Measurements from ENCODE around the gene TMEM231. TPM values are rescaled to one million over a fixed set of nuclear protein-coding genes. Genes with fewer than 3 reads are reported as not detected.
"Not testable (repeated sequence)": the region's sequence is repeated elsewhere in the genome, so short reads cannot be mapped to it uniquely, and the experiment has no call there.

Gene TMEM231
- total RNA-seq, 1 donor from 2014 or later = 12.5 TPM

DNA sequence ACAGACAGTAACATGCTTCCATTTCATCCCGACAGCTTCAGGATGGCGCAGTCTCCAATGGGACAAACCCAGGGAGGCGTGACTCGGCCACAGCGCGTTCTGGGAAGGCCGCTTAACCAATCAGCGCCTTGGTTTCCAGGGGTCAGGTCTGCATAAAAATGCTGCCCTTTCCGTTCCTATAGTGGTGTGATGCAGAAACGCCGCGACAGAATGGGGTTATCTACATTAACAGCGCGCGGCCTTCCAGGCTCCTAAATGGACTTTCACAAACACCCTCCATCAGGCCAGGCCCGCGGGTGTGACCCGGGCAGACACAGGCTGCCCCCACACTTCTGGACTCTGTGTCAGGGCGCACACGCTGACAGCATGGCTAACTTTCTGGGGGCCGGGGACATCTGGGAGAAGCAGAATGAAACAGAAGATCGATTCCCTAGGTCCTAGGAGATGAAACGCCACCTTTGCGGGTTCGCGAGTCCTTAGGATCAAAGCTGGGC is 792 bp downstream of the TMEM231 start:
- peak overlapping the region; percentile 75 for H3K4me3 ChIP-seq (ENCODE audit: low read depth, low read length)
- TF ChIP-seq, protein P1, sequence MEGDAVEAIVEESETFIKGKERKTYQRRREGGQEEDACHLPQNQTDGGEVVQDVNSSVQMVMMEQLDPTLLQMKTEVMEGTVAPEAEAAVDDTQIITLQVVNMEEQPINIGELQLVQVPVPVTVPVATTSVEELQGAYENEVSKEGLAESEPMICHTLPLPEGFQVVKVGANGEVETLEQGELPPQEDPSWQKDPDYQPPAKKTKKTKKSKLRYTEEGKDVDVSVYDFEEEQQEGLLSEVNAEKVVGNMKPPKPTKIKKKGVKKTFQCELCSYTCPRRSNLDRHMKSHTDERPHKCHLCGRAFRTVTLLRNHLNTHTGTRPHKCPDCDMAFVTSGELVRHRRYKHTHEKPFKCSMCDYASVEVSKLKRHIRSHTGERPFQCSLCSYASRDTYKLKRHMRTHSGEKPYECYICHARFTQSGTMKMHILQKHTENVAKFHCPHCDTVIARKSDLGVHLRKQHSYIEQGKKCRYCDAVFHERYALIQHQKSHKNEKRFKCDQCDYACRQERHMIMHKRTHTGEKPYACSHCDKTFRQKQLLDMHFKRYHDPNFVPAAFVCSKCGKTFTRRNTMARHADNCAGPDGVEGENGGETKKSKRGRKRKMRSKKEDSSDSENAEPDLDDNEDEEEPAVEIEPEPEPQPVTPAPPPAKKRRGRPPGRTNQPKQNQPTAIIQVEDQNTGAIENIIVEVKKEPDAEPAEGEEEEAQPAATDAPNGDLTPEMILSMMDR (conservative IDR thresholded peaks at IDR 0.05; ENCODE audit: low read depth, low read length) = no peak
- no peak for DNase-seq (ENCODE audit: low read depth)

DNA sequence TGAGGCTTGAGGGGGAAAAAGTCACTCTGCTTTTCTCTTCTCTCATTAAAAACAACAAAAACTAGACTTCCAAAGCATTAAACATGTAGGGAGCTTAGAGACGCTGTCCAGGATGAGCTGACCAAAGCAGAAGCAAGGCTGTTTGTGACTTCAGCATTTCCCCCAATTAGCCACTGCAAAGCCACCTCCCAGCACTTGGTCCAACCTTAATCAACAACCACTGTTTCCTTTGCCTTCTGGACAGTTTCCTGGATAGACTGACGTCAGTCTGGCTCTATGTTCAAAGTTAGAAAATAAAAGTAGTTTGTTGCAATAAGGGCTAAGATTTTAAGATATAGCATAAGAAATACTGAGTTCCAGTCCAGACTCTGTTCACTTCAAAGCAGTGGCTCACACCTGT is 3.1 kb downstream of the TMEM231 start:
- TF ChIP-seq, protein P1 (conservative IDR thresholded peaks at IDR 0.05; ENCODE audit: low read depth, low read length) = no peak
- DNase-seq (ENCODE audit: low read depth) = no peak
- H3K4me3 ChIP-seq (ENCODE audit: low read depth, low read length) = no peak overlapping the region

DNA sequence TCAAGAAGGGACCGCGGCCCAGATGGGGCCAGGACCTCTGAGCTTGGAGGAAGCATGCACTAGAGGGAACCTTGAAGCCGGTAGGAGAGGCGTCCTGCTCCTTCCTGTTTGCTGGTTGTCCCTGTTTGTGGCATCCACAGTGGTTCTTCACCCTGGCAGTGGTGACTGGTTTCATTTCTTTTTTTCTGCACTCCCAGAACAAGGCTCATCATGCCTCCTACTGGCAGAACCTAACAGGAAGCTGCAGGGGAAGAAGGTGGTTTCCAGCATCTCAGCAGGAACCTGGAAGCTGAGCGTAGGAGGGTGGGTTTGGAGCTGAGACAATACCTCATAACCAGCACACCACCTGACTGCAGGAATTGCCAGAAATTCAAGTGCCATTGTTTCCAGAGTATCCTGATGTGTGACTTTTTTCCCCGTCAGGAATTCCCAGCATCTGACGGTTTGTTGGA is 5.8 kb downstream of the TMEM231 start:
- TF ChIP-seq, protein P1 (conservative IDR thresholded peaks at IDR 0.05; ENCODE audit: low read depth, low read length) = peak; percentile 75
- no peak overlapping the region for H3K4me3 ChIP-seq (ENCODE audit: low read depth, low read length)
- no peak for DNase-seq (ENCODE audit: low read depth)

DNA sequence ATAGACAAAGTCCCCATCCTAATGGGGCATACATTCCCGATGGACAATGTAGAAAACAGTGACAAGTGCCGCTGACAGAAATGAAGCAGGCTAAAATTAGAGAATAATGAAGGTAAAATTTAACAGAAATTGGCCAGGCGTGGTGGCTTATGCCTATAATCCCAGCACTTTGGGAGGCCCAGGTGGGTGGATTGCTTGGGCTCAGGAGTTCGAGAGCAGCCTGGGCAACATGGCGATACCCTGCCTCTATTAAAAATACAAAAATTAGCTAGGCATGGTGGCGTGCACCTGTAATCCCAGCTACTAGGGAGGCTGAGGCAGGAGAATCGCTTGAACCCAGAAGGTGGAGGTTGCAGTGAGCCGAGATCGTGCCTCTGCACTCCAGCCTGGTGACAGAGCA is 7.6 kb downstream of the TMEM231 start:
- DNase-seq (ENCODE audit: low read depth); H3K4me3 ChIP-seq (ENCODE audit: low read depth, low read length): not testable (repeated sequence)

DNA sequence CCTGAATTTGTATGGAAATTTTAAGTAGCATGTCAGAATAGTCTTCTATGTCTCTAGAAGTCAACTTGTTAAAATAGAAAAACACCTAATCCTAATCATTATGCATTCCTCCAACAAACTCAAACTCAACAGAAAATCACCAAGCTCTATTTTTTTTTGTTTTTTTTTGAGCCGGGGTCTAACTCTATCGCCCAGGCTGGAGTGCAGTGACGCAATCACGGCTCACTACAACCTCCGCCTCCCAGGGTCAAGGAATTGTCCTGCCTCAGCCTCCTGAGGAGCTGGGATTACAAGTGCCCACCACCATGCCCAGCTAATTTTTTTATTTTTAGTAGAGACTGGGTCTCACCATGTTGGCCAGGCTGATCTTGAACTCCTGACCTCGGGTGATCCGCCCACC is 9.8 kb downstream of the TMEM231 start:
- TF ChIP-seq, protein P1 (conservative IDR thresholded peaks at IDR 0.05; ENCODE audit: low read depth, low read length) = no peak
- no peak overlapping the region for H3K4me3 ChIP-seq (ENCODE audit: low read depth, low read length)
- no peak for DNase-seq (ENCODE audit: low read depth)

DNA sequence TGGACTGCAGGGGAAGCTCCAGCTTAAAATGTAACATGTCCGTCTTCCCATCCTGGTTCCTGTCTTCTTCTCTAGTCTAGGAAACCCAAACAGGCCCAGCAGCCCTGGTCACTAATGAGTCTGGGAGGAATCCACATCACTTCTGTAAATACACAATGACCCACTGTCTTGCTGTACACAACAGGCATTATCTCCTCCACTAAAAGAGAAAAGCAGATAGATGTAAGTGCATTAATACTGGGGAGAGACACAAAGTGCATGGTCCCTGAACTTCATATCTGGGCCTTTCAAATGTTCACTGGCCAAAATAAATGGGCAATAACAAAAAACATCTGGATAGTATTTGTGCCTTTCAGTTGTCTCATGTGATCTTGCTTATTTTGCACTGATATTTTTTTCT is 10.2 kb downstream of the TMEM231 start:
- not testable (repeated sequence) for H3K4me3 ChIP-seq (ENCODE audit: low read depth, low read length); DNase-seq (ENCODE audit: low read depth)

DNA sequence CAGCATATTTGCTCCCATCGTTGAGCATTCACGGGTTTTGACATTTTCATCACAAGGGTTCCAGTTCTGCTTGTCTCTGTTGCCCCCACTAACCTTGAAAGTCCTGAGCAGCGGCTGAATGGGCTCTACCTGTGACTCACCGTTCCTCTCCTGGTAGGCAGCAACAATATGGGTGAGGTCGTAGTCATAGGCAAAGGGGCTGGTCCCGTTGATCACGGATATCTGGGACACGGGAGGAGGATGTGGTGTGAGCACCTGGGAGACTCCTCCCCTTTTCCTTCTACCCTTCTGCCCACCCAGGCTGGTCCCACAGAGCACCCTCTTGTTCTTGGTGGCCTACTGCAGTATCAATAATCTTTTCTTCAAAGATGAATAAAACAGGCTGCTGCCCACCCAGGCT is 13.6 kb downstream of the TMEM231 start:
- DNase-seq (ENCODE audit: low read depth); H3K4me3 ChIP-seq (ENCODE audit: low read depth, low read length): not testable (repeated sequence)

DNA sequence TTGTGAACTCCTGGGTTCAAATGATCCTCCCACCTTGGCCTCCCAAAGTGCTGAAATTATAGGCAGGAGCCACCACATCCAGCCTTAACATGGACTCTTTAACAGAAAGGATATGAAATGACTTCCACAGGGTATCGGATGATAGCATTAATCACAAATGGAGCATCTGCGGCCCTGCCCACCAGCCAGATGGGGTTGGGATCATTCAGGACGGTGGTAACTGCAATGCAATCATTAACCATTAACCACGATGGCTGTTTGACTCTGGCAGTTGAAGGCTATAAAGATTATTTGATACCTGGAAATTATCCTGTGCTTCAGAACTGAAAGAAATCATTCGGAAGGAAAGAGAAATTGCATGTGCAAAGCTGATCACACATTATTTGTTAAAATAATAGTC is 14.8 kb downstream of the TMEM231 start:
- no peak for DNase-seq (ENCODE audit: low read depth)
- no peak overlapping the region for H3K4me3 ChIP-seq (ENCODE audit: low read depth, low read length)
- TF ChIP-seq, protein P1 (conservative IDR thresholded peaks at IDR 0.05; ENCODE audit: low read depth, low read length) = no peak

DNA sequence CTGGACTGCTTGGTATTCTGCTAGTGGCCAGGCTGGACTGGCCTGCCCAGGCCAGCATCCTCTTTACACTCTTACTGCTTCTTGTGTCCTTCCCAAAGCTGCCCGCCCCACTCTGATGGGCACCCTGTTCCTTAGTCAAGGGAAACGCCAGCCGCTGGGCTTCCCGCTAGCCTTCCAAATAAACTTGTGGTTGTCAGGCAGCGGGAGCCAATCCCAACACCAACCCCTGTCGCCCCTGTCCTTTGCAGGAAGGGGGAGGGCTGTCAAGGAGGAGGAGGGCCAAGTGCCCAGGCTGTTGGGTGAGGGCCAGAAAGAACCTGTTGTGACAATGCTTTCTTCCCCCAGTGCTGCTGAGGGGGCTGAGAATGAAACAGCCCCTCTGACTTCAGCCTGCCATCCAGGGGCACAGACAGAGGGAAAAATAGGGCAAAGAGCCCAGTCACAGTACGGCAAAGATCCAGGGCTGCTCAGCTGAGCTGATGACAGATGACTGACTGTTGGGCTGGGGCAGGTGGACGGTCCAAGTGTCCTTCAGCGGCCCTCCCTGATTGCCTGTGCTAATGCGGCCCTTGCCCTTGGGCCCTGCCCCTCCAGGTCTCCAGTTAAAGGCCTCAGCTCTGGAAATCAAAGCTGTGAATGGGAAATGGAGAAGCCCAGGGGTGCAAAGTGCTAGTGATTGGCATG is 17.0 kb downstream of the TMEM231 start:
- H3K4me3 ChIP-seq (ENCODE audit: low read depth, low read length); DNase-seq (ENCODE audit: low read depth): not testable (repeated sequence)

Measured in epithelial cell of proximal tubule (primary cell).